HG02970 (cell line): ENCODE data around the gene CDH13.

Experiments used
- ATAC-seq: cut with Tn5 transposase; IDR thresholded peaks from one replicate; pipeline ENCODE4 v1.9.1; 2021; ENCODE audit warnings: mild to moderate bottlenecking, moderate library complexity, moderate number of reproducible peaks; ENCODE audit not compliant: unreplicated experiment, low FRiP score

The CDH13 gene

DNA sequence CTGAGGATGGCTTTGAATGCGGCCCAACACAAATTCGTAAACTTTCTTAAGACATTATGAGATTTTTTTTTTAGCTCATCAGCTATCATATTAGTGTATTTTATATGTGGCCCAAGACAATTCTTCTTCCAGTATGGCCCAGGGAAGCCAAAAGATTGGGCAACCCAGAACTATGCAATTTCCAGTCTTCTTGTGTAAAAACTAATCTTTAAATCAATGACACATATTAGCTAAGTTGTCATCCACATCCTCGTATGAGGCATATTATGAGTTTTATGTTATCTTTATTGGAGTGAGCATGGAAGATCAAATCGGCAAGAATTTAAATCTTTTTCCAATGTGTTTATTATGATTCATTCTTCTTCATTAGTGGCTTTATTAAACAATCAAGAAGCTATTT, 982.4 kb downstream of the CDH13 start:
- no peak for ATAC-seq

DNA sequence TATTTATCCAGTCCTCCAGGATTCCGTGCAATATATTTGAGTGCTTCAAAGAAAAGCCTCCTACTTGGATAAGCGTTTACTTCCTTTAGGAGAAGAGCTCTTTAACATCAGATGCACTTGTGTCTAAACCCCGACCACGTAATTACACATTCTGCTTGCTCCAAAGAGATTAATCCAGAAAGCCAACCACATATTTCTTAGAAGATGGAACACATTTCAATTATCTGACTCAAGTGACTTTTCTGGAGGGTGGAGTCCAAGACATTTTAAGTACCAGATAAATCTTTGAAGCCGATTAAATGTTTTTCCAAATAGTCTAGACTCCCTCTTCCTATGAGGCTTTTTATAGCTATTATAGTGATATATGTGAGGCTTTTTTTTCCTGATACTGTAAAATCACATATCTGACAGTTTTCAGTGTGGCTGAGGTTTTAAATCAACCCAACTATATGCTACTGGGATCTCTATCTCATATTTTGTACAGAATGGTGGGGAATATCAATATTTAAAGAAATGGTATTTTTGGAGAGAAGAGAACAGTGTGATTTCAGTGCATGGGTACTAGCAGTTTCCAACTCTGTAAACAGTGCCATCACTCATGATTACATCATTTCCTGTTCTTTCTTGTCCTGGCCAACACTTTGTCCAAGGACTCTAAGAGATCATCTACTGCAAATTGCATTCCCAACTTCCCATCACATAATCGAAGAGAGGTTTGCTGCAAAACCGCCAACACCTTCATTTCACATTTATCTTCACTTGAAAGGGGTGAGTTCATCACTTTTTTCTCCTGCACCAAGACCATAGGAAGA, 988.6 kb downstream of the CDH13 start:
- ATAC-seq = no peak

DNA sequence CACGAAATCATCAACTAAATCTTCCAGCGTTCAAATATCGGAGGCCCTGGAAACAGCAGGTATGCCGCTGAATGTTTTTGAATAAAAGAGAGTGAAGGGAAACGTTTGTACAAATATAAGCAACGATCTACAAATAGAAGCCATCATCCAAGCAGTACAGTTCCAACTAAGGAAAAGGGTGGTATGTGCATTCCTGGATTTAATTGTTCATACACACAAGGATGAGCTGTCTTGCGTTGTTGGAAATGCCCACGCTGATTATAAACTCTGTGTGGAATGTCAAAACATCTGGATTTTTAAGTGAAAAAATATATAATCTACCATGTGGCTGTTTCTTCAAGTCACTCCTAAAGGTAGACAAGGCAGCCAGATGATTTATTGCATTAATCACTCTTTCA, 989.2 kb downstream of the CDH13 start:
- no peak for ATAC-seq

DNA sequence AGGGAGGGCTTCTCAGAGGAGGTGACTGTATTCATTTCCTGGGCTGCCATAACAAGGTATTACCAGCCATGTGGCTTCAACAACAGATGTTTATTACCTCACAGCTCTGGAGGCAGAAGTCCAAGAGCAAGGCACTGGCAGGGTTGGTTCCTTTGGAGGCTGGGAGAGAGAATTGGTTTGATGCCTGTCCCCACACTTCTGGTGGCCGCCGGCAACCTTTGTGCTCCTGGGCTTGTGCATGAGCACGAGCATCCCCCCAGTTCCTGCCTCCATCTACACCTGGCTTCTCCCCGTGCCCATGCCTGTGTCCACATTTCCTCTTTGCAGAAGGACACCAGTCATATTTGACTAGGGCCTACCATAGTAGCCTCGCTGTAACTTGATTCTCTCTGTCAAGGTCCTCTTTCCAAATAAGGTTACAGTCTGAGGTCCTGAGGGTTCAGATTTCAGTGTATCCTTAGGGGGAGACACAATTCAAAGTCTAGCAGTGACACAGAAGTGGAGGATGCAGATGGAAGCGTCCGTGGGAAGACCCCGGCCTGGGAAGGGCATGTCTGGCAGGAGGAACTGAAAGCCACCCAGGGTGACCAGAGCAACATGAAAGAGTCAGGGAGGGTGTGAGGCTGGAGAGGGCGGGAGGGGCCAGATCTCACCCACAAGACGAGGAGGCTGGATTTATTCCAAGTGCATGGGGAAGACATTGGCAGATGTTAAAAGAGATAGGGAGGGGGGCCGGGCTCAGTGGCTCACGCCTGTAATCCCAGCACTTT, 992.8 kb downstream of the CDH13 start:
- no peak for ATAC-seq

DNA sequence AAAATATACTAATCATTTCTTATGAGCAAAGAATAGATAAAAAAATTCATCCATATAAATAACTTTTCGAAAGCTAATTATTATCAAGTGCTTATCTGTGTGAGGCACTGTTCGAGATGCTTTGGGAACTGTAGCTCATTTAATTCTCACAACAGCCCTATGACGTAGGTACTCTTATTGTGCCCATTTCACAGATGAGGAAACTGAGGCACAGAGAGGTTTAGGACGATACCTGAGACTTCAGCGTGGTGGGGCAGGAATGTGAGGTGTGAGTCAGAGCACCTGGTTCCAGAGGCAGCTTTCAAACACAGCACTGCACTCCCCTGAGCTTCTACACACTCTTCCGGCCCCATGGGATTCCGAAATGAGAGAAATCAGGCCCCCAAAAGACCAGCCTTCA, 995.2 kb downstream of the CDH13 start:
- ATAC-seq = no peak

DNA sequence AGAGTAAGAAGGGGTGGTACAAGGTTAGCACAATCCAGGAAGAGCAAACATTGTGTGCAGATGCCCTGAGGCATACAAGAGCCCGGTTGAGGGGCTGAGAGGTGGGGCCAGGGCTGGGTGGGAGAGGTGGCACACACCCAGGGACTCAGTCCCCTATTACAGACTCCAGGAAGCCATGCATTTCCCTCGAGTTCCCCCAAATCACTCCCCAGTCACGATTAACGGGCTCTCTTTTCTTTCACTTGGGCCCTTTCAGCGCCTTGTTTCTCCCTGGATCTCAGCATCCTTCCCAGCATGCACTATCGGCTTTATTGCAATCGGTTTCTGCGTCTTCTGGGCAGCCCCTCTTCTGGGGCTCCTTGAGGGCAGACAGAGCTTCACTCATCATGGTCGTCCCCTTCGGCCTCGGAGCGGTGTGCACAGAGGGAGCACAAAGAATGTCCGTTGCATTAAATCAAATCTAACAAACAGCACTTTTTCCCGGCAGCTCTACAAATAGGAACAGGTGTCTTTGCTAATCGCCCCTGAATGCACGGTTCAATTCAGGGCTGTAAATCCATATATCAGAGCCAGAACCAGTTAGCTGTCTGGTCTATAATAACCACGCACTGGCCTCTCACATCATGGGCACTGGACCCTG, 996.4 kb downstream of the CDH13 start:
- ATAC-seq = no peak

DNA sequence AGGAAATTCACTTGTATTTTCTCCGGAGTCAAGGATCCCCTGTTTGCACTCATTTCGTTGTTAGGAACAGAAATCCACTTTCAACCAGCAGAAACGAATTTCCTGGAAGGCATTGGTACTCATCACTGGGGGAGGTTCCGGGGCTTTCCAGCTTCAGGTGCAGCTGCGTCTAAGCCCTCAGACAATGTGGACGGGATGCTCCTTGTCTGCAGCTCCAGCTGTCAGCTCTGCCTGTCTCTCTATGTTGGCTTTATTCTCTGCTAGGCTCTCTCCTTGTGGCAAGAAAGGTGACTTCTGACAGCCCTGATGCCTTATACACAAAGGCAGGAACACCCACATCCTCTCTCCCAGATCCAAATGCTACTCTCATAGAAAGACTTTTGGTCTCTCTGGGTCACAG, 997.1 kb downstream of the CDH13 start:
- ATAC-seq = no peak

DNA sequence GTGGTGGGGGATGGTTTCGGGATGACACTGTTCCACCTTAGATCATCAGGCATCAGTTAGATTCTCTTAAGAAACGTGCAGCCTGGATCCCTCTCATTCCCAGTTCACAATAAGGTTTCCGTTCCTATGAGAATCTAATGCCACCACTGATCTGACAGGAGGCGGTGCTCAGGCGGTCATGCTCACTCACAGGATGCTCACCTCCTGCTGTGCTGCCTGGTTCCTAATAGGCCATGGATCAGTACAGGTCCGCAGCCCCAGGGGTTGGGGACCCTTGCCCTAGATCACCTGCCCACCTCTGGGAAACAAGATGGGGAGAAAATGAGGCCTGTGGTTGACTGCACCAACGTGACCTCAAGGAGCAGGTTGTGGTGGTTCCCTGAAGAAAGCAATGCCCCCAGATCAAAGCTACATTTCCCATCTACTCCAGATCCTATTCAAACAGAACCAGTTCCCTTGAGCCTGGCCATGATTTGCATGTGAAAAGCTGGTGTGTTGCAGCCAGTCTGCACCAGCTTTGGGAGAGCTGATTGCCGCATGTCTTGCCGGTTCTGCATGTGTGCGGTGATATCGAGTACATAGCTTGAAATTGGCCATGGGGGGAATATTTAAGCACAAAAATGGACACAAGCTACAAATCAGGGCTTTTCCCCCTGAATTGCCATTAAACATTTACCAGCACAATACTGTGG, 997.8 kb downstream of the CDH13 start:
- no peak for ATAC-seq

DNA sequence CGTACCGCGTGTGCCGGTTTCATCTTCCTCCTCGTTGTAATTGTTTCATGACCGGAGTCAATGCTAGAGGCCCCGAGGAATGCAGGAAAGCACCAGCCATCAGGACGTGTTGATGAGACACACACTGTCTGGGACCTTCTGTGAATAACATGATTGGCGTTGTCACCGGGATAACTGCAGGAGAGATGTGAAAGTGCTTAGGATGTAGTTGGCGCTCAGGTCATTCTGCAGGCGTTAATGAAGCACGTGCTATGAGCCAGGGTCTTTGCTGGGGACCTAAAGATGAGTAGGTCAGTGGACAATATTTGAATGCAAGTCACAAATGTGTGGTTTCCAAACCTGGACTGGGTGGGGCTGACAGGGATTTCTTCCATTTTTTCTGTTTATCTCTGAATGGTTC, 999.4 kb downstream of the CDH13 start:
- ATAC-seq = no peak

DNA sequence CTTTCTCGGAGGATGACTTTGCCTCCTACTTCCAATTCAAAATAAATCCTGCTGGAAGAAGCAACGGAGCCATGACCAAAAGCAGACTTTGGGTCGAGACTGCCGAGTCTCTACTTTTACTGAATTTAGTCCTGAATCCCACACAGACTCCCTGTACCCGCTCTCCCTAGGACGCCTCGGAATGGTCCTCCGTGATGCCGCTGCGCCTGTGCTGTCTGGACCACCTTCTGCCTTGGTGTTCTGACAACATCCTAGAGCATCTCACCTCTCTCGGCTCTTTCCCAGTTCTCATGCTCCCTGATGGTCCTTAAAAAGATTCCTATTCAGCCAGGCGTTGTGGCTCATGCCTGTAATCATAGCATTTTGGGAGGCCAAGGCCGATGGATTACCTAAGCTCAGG, 999.9 kb downstream of the CDH13 start:
- ATAC-seq = no peak

DNA sequence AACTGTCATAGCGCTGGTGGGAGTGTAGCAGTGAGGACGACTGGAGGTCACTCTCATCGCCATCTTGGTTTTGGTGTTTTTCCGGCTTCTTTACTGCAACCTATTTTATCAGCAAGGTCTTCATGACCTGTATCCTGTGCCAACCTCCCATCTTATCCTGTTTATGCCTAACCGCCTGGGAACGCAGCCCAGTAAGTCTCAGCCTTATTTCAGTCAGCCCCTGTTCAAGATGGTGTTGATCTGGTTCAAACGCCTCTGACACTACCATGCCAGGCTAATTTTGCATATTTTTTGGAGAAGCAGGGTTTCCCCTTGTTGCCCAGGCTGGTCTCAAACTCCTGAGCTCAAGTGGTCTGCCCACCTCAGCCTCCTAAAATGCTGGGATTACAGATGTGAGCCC, 1001.2 kb downstream of the CDH13 start:
- no peak for ATAC-seq

DNA sequence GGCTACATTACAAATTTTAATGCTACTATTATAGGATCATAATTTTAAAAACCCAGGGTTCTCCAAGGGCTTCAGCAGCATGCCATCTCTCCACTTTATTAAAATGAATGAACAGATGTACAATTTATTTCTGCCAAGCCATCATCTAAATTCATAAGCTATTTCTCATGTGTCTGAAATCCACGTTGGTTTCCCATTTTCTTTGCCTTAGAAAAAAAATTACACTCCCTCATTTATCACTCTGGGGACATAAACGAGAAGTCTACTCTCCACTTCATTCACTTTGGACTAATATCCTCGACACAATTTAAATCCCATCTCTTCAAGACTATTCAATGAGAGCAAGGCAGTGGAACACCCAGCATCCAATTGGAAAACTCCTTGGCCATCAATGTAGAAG, 1002.7 kb downstream of the CDH13 start:
- no peak for ATAC-seq

DNA sequence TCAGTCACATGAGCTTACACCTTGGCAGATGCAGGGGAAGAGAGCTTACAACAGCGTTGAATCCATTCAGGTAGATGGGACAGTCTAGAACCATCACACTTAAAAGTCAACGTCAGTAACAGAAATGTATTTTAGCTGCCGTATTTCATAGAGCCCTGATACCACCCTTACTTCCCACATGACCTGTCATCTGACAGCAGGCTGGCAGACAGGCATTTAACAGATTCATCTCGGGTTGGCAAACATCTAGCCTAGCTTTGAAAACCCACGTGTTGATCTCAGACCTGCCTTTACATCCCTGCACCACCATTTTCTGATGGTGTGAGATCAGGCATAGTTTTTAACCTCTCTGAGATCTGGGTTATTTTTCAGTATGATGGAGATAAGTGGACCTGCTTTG, 1003.1 kb downstream of the CDH13 start:
- no peak for ATAC-seq

DNA sequence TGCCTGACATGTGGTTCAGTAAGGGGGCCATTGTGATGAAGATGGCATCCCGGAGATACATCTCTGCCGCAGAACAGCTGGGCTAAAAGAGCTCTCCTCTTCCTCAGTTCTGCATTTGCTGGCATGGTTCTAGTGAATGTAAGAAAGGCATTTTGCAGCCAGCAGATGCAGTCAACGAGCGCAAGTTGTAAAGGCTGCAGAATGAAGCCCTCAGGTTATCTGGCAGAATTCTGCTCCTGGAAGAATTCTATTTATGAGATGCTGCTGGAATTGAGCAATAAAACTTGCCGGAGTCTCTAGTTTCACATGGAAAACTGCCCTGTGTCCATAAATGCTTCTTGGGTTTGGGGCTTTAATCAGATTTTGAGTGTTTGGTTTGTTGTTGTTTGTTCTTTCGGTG, 1004.2 kb downstream of the CDH13 start:
- ATAC-seq = no peak

DNA sequence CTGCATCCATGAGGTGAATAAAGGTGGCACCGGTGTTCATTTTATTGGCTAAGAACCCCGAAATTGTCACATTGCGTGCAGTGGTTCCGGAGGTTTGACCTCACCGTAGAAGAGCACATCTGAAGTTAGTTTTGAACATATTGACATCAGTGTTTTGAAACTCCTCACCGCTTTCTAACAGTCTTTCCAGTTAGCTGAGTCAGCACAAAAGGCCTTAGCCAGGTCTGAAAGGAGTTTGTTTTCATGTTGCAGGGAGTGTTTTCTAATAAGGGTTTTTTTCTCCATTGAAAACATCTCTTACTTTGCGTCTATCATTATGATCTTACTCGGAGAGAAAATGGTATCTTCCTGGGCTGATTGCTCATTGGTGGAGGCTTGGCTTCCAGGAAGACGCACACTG, 1006.5 kb downstream of the CDH13 start:
- no peak for ATAC-seq

DNA sequence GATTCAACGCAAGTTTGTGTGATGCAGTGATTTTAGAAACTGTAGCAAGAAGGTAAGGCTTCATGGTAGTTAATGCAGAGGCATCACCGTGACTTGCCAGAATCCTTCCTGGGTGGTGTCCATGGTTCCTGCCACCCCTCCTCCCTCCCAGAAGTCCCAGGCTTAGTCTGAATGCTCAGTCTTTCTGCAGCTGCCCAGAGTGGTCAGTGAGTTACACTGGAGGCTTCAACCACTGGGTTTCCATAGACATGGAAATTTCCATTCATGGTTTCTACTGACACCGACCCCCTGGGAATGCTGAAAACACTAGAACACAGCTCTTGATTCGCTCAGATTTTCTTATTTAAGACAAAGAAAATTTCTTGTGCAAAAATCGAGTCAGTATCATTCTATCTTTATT, 1021.6 kb downstream of the CDH13 start:
- ATAC-seq = no peak

DNA sequence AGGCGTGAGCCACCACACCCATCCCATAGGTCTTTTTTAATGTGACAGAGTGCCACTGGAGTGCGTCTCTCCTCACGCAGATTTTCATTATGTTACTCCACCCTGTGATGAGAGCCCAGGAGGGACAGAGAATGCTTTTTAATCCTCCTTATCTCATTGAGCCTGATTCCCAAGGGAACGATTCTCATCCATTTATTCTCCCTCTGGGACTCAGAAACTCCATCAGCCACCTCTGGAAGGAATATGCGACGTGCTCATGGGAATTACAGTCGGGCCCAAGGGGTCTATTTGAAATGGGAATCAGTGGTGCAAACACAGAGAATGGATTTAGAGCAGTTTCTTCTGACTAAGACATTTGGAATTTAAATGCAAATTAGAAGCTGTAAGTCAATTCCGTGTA, 1025.1 kb downstream of the CDH13 start:
- no peak for ATAC-seq

DNA sequence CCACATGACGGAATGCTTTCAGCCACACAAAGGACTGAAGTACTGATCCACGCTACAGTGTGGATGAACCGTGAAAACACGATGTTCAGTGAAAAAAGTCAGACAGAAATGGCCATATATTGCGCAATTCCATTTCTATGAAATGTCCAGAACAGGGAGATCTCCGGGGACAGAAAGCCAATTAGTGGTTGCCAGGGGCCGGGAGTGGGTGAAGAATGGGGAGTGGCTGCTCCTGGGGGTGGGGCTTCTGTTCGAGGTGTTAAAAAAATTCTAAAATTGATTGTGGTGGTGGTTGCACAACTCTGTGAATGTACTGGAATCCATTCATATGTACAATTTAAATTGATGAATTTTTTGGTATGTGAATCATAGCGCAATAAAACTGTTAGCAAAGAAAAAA, 1026.2 kb downstream of the CDH13 start:
- ATAC-seq = no peak

DNA sequence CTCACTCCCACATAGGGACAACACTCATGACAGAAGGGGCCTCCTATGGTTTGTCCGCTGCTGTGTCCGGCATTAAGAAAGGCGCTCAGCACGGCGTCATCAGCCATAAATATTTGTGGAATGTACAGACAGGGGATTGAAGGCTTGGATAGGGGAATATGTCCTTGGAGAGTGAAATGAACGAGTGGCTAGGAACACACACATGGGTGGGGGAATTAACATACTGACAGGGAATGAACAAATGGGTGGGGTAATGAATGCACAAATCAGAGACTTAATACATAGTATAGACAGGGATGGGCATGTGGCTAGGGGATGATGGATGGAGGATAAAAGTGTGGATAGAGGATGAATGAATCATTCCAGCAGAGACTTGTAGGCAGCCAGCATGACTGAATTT, 1027.0 kb downstream of the CDH13 start:
- ATAC-seq = no peak

DNA sequence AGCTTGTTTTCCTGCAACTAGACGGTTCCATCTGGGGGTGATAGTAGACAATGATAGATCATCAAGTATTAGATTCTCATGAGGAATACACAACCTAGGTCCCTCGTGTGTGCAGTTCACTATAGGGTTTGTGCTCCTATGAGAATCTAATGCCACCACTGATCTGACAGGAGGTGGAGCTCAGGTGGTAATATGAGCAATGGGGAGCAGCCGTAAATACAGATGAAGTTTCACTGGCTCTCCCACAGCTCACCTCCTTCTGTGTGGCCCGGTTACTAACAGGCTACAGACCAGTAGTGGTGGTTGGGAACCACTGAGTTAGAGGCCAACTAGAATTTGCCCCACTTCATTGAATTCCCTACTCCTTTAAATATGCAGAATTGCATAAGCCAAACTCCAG, 1033.5 kb downstream of the CDH13 start:
- ATAC-seq = no peak

DNA sequence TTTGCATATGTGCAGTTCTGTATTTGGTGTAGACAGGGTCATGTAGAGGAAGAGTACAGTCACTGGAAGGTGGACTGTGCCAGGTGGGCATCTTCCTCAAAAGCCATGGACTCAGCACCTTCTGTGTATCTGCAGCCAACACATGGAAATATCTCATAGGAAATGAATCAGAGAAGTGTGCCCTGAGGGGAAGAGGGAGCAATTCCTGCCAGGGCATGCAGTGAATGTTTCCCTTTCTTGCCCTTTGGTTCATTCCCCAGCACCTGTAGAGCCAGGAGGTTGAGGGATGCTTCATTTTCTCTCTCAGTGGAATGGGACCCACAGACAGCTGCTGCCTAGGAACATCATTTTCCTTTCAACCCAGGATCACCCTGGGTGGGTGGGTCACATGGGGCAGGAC, 1034.9 kb downstream of the CDH13 start:
- ATAC-seq = no peak
